Neural progenitor cell (in vitro differentiated cells): Measurements from ENCODE around the gene CUBN.

Experiments
- CTCF ChIP-seq: fragments of 200-600 bp; sonication (generic); IDR thresholded peaks from 2 replicates; pipeline ENCODE4 v1.5.1; 2017; ENCODE audit warnings: antibody characterized with exemption, mild to moderate bottlenecking
- EZH2 ChIP-seq: fragments of 200-600 bp; sonication (generic); IDR thresholded peaks from 2 replicates; pipeline ENCODE4 v1.6.1; 2017; ENCODE audit warnings: antibody characterized with exemption, mild to moderate bottlenecking, moderate library complexity
- EZH2phosphoT487 ChIP-seq: fragments of 200-600 bp; sonication (generic); IDR thresholded peaks from 2 replicates; pipeline ENCODE4 v1.6.1; 2017; ENCODE audit warnings: antibody characterized with exemption

GRCh38 chr10:17153321-17153720 is 23.7 kb upstream of the CUBN start:
- TF ChIP-seq CTCF, result no peak
- TF ChIP-seq EZH2phosphoT487, result no peak
- no peak for TF ChIP-seq EZH2
